NCI-H2081 treated with DMSO at 0.1 percent for 48 hours (cell line): ENCODE measurements around the gene CD248.
"Not testable (repeated sequence)": the region's sequence is repeated elsewhere in the genome, so short reads cannot be mapped to it uniquely, and the experiment has no call there.

ENCODE experiments used
- DNase-seq: peaks from one replicate; lab custom pipeline; 2025; lab: John Stamatoyannopoulos, UW

Gene CD248

DNA sequence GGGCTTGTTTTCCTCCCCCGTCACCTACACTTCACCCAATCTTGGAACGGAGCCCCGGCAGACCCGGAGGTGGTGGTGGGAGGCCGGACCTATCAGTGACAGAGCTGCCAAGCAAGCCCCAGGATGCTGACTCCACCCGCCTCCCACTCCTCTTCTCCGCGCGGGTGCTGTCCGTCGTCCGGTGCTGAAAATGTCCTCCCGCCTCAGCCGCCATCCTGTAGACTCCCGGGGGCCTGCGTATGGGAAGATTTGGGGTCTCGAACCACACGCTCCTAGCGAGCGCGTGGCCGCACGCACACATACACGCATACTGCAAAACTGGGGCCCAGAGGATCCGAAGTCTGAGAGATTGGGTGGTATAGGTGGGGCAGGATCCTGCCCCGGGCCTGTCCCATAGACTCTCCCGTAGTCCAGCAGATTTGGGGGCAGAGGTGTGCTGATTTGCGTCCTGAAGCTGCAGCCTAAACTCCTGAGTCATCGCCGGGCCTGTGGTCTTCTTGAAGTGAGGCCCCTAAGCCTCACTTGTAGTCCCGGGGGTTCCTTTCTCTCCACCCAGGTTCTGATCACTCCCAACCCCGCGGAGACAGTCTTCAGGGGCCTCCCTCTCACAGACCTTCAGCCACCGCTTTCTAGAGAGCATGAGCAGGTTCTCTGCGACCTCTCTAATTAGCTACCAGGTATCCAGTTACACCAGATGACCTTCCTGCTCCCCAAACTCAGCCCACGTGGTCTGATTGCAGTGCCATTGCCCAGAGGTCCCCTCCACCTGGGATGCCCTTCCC, 27.1 kb downstream of the CD248 start:
- DNase-seq = no peak

DNA sequence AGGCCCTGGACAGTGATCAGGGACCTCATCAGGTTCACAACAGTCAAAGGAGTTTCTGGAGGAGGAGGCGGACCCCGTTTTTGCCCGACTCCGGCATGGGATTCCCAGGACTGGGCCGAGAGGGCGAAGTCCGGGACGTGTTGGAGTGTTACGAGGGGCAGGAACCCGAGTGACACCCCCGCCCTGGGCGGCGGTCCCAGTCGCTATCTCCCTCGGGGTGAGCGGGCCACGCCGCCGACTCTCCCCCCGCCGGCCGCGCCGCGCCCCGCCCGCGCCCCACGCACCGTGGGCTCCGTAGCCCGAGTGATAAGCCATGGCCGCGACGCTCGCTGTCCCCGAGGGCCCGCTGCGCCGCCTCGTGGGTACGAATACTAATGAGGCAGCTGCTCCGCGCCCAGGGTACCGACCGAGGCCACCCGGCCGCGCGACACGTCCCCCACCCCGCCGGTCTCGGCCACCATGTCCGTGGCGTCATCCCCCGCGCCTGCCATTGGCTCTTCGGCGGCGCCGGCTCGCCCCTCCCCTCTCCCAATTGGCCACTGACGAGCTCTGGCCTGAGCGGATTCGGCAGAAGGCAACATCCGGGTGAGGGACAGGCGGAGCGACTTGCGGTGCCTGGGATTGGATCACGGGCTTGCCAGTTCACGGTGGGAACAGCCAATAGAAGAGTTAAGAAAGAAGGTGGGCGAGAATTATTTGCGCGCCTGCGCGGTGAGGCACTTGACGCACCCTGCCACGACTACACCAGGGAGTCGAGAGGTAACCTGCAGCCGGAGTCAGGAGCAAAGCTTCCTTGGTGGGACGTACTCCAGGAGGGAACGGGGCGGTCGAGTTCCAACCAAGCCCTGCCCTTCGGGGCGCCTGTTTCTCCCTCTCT, 27.9 kb downstream of the CD248 start, which contains the start of gene YIF1A:
Gene YIF1A (minus strand): TSS at position 473 of the 877 bp plus-strand sequence. CDS start 158 bp downstream, at position 315.
- peak; percentile 99 for DNase-seq

DNA sequence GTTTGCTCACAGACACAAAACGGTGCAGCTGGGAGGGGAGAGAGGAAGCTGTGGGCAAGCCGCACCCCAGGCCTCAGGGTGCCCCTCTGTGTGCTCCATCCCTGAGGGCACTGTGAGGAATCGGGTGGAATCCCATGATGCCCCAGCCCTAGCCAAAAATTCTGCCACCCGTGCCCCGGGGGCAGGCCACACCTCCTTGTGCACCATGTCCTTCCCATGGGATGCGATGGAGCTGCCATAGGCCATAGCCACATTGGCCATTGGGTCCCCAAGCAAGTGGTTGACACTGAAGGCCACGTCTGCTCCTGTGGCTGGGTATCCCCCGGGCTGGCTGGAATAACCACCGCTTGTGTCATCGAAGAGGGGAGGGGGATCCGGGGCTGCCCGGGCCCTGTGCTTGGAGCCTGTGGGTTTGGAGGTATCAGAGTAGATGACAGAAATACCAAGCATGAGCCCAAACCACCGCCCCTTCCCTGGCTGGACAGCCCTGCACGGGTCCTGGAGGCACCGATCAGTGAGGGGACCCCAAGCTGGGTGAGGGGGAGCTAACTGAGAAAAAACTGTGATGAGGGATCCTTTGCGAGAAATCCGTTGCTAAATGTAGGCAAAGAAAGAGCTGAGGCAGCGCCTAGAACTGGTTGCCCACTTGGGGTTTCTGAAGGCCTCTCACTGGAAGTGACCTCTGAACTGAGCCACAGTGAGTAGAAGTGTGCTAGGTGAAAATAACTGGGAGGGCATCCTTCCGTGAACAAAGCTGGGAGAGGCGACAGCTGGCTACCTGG, 28.8 kb downstream of the CD248 start:
- no peak for DNase-seq

DNA sequence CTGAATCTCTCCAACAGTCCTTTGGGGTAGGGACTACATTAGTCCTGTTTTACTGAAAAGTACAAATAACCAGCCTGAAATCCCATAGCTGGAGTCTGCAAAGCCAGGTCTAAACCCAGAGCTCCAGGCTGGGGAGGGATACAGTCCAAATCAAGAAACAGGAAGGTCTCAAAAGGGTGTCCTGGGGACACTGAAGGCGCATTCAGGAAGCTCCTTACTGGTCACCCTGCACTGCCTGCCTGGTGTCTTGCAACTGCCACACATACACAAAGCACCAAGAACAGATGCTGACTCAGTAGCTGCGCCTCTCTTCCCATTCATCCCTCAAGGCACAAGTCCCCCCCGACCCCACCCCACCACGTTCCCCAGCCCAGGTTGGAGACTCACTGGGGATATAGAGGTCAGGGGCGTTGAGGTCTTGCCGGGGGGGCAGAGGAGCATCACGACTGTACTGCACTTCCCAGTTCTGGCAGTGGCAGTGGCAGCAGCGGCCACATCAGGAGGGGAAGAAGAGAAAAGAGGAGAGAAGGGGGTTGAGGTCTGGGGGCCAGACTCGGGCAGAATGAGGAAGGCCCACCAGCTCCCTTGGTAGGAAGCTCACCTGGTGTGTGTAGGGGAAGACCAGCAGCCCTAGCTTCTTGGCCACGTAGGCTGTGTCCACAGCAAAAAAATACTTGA, 29.5 kb downstream of the CD248 start:
- DNase-seq = no peak

DNA sequence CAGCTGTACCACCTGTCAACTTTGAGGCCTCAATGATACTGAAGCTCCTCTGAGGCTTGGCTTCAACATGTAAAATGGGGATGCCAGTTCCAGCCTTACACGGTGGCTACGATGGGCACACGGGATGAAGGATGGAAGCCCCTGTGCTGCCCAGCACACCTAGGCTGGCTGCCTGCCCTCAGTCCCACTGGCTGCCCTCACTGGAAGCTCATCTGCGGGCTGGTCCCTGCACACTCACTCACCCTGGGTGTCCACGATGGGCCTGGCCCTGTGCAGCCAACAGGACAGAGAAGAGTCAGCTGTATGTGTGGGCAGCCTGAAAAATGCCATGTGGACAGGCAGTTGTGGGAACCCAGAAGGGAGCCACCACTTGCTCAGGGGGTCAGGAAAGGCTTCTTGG, 30.1 kb downstream of the CD248 start:
- DNase-seq = no peak

DNA sequence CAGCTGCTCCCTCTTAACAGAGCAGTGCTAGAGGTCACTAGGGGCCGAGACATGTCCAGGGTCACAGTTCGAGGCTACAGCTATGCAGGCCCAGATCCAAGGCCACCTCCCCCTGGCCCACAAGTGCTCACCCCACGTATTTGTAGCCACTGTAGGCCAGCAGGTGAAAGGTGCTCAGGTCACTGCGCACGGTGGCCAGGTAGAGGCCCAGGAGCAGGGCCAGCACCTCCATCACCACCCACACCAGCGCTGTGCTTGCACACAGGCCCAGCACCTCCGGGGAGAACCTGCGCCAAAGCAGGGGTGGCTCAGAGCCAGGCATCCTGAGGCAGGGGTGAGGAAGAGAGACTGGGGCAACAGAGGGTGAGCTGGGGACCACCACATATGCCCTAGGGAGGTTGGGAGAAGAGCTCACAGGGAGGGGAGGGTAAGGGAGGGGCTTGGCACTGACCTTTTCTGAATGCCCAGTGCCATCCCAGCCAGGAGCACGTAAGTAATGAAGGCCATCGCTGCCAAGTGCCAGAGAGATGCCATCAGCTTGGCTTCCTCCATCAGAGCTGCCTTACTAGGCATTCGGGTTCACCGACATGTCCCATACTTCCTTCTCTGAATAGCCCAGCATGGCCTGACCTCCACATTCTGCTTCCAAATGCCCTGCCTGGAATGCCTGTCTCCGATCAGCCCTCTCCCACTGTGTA, 31.4 kb downstream of the CD248 start:
- no peak for DNase-seq

DNA sequence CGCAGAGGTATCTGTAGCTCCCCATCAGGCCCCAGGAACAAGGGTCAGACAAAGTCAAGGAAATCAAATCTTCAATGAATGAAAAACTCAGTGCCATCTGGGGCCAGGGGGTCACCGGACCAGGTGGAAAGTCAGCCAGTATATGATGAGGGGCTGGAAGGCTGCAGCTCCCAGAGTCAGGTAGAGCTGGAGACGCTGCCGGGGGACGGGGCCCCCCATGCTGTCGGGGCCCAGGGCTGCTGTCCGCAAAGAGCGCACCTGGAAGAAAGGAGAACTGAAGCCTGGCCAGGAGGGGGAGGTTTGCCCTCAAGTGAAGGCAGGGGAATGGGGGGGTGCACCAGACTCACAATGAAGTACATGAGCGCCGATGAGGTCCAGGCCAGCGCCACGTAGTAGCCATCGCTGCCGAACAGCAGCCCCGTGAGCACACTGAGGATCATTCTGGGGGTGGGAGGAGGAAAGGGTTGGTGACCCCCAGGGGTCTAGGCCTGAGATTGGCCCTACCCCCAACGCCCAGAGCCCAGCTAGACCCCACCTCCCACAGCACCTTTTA, 32.2 kb downstream of the CD248 start:
- no peak for DNase-seq

DNA sequence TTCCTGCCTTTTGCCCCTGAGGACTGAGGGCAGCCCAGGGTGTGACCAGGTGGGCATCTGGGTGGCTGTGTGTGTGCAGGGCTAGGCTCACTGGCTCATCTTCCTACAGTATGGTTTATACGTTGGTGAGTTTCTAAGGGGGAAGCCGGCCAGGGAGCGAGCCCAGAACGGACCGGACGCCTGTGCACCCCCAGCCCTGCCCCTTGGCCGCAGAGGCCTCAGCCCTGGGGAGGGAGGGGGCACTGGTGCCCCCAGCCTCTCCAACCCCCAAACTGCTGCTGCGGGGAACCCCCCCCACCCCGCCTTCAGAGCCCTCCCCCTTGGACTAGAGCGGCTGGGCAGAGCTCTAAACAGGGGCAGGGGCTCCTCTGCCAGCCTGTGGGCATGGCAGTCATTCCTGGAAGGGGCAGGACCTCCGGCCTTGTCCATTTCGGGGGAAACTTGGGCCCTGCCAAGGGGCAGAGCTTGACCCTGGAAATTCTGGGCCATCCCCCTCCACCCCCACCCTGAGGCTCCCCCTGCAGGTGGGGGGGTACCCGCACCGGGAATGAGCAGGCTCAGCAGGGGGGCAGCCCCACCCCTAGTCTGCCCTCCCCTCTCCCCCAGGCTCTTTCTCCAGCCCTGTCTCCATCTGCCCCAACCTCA, 33.3 kb downstream of the CD248 start:
- no peak for DNase-seq

DNA sequence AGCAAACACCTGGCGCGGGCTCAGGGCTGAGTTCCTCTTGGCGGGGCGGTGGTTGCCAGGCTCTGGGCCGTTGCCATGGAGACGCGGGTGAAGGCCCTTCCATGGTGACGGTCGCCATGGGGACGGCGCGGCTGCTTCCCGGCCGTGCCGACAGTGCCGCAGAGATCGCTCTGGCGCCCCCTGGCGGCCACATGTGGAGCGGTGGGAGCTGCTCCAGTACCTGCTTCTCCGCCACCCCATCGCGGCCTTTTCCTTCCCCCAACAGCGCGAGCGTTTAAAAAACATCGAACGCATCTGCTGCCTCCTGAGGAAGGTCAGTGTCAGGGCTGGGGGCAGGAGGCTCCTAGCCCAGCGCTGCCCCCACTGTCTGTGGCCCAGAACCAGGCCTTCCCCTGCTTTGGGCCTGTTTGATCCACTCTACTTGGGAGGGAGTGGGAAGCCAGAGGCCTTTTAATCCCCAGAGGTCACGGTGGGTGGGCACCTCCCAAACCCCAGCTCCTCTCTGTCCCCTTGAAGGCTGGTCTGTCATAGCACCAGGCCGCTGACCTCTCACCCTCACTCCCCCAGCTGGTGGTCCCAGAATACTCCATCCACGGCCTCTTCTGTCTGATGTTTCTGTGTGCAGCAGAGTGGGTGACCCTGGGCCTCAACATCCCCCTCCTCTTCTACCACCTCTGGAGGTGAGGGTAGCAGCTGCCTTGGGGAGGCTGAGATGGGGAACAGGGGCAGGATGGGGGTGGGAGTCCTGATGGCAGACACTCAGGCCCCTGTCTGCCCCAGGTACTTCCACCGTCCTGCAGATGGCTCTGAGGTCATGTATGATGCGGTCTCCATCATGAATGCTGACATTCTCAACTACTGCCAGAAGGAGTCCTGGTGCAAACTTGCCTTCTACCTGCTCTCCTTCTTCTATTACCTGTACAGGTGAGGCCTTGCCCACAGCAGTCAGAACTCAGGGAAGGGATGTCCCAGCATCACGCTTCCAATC, 34.1 kb downstream of the CD248 start:
- peak; percentile 75 for DNase-seq

DNA sequence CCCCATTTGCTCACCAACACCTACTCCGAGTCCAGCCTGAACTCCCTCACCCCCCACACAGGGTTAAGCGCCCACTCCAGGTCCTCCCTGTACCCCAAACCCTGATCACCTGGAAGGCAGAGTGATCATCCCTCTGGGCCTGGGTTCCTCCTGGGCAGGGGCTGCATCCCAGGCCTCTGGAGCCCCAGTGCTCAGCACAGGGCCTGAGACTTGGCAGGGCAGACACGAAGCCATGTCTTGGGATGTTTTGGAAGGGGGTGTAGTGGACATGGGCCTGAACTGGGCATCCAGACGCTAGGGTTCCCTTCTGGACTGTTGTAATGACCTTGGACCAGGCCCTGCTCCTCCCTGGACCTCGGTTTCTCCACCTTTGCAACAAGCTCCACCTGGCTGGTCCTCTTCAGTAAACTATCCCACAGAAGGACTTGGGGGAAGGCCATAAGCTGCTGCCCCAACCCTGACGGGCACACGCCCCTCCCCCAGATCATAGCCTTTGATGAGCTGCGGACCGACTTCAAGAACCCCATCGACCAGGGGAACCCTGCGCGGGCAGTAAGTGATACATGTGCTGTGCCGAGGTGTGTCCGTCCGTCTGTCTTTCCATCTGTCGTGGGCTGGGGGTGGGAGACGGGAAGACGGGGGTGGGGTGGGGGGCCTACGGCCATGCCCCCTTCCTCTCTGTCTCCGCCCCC, 34.9 kb downstream of the CD248 start:
- DNase-seq = no peak

DNA sequence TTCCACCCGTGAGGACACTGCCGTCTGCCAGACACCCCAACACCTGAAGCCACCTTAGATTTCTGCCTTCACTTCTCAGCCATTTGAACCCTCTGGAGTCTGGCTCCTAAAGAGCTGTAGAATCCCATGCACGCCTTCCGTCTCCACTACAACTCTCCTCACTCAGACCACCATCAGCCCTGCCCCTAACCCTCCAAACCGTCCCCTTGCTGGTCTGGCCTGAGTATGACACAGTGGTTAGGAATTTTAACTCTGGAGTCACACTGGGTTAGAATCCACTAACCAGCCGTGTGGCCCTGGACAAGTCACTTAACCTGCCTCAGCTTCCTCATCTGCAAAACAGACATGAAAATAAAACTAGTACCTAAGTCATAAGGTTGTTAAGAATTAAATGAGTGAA, 35.8 kb downstream of the CD248 start:
- no peak for DNase-seq

DNA sequence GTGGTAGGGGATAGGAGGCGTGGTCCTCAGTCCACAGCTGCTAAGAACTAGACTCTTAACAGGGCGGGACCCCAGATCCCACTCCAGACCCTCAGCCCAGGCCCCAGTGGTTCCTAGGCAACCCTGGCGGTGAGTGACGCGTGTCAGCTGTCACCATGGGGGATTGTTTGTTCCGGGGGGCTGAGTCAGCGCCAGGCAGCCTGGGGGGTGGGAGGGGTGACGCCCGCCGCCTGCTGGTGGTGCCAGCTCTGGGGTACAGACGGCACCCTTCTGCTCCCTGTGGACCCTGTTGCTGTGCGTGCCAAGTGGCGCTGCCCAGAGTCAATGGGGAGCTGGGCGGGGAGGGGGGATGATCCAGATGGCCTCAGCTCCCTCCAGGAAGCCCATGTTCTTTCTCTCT, 36.4 kb downstream of the CD248 start:
- DNase-seq = no peak

DNA sequence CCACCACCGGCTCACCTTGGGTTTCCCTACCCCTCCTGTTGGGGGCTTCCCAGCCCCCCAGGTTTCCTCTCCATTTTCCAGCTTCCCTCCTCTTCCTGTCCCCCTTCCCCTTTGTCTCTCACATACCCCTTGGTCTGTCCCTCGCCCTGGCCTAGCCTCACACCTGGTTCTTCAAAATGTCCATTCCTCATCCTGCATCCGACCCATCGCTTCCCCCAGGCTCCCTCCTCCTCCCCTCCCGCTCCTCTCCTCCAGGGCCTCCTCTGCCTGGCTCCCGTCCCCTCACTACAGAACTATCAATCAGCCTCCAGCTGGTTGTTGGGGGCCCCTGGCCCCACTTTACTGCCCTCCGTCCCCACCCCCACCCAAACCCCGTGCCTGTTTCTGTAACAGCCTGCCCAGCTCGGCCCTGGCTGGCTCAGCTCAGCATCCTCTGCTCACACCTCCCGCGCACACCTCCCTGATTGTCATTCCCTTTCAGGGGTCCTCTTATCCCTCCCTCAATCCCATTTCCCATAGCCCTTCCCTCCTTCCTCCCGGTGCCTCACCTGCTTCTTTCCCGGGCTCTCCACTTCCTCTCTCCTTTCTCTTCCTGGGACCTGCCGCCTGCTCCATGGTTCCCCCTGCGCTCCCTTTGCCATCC, 37.6 kb downstream of the CD248 start:
- DNase-seq = no peak

DNA sequence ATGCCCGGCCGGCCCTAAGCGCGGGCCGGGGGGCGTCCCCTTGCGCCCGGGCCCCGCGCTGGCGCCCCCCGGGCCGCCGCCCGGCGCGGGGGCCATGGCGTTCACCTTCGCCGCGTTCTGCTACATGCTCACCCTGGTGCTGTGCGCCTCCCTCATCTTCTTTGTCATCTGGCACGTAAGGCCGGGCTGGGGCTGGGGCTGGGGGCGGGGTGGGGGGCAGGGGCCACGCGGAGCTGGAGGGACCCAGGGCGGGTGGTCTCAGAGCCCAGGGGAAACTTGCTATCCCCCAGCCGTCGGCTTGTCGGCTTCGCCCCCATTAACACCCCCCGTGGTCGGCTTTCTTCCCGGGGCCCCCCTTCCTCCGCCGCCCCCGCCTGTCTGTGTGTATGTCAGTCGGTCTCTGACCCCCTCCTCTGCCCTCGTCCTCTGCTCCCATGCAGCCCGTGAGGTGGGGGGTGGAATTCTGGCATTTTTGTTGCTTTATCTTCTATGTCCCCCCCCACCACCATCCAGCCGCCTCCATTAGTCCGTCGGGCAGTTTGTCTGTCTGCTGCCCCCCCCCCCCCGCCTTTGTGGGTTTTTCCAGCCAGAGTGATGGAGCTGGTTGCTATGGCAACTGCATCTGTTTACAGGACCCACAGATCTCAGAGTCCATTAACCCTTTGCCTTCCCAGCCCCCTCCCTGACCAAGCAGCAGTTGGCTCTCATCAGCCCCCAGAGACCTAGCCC, 38.3 kb downstream of the CD248 start:
- no peak for DNase-seq

DNA sequence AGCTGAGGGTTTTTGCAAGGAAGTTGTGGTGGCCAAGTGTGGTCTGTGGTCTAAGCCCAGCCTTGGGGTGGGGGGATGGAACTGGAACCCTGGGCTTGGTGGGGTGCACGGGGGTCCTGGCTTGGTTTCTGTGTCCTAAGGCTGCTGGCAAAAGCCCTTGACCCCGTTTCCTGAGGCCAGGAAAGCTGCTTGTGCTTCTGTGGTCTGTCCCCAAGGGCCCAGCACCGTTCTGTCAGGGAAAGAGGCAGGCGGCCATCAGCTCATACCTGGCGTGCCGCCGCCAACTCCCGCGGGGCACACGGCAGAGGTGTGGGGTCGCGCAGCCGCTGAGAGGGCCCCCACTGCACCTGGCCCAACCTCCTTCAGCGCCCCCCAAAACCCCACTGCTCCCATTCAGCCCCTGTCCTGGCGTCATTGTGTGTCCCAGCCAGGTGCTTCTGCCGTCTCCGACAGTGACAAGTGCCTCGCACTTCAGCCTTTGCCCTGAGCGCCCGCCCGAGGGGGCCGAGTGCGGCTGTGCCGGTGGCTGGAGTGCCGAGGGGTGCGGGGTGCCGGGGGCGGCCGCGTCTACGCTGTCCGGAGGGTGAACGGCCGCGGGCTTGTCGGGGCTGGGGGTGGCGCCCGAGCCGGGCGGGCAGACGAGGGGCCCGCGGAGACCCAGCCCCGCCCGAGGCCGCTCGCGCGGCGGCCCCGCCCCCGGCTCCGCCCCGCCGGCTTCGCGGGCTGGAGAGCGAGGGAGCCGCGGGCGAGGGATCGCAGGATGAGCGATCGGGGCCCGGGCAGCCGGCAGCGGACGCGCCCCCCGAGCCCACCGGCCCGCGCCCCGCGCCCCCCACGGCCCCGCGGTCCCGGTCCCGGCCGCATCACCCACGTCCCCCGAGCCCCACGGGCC, 39.1 kb downstream of the CD248 start, which contains the start of gene CNIH2:
Gene CNIH2 (plus strand): TSS at position 705 of the 892 bp plus-strand sequence. CDS start 282 bp downstream, outside the sequence.
- no peak for DNase-seq

DNA sequence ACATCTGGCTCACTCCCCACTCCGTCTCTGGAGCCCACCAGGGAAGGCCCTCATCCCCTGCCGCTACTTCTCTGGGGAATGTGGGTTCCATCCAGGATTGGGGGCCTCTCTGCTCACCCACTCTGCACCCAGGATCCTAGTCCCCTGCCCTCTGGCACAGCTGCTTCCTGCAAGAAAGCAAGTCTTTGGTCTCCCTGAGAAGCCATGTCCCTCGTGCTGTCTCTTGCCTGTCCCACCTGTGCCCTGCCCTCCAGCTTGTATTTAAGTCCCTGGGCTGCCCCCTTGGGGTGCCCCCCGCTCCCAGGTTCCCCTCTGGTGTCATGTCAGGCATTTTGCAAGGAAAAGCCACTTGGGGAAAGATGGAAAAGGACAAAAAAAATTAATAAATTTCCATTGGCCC, 39.8 kb downstream of the CD248 start:
- not testable (repeated sequence) for DNase-seq
